Vagina (tissue), 2 donors: Measurements from ENCODE around the gene DDO. TPM values are rescaled to one million over a fixed set of nuclear protein-coding genes. Genes with fewer than 3 reads are reported as not detected.
"Not testable (repeated sequence)": the region's sequence is repeated elsewhere in the genome, so short reads cannot be mapped to it uniquely, and the experiment has no call there.

Experiments
- DNase-seq, 2 donors: peaks; one replicate each; pipeline ENCODE4 v3.0.0-alpha.2; 2017; ENCODE audit errors: extremely low spot score in 2 of 2
- H3K27ac ChIP-seq: fragments of 200-600 bp; sonication (generic); one replicate; pipeline ENCODE4 v1.5.1; 2019
- H3K27me3 ChIP-seq: fragments of 200-600 bp; sonication (generic); one replicate; pipeline ENCODE4 v1.5.1; 2019
- H3K36me3 ChIP-seq, 2 donors: fragments of 200-600 bp; sonication (generic); one replicate each; pipeline ENCODE4 v1.5.1; 2017 to 2019
- H3K4me1 ChIP-seq: fragments of 200-600 bp; sonication (generic); one replicate; pipeline ENCODE4 v1.5.1; 2019
- H3K4me3 ChIP-seq, 2 donors: fragments of 200-600 bp; sonication (generic); 1 replicate in 1 of 2; 2 replicates in 1 of 2; pipeline ENCODE4 v1.5.1; 2016 to 2019
- H3K9me3 ChIP-seq: fragments of 200-600 bp; sonication (generic); one replicate; pipeline ENCODE4 v1.5.1; 2019
- CTCF ChIP-seq, 3 experiments: fragments of 450-650 bp in 2 of 3; fragments of 200-600 bp in 1 of 3; sonication (generic) in 1 of 3; IDR thresholded peaks; one replicate each; pipeline ENCODE4 v1.5.1; 2017 to 2019; ENCODE audit warnings: antibody characterized with exemption in 3 of 3, mild to moderate bottlenecking in 2 of 3, moderate library complexity in 2 of 3
- POLR2A ChIP-seq, 2 donors: fragments of 450-650 bp; IDR thresholded peaks; one replicate each; pipeline ENCODE4 v1.6.1; 2017; ENCODE audit warnings: antibody characterized with exemption in 2 of 2, mild to moderate bottlenecking in 2 of 2, moderate library complexity in 2 of 2
- POLR2AphosphoS5 ChIP-seq, 2 donors: sonication (generic); formaldehyde crosslinking; IDR thresholded peaks; one replicate each; pipeline ENCODE4 v1.9.0; 2017; ENCODE audit warnings: antibody characterized with exemption in 2 of 2, mild to moderate bottlenecking in 2 of 2, low read depth in 1 of 2; ENCODE audit not compliant: insufficient read depth in 1 of 2
- intact Hi-C: fragments of 100-400 bp; cut with DNase I; formaldehyde crosslinking; loops from one replicate; pipeline ENCODE4 v1.15.1; 2023
- total RNA-seq: library from RNA; depleted of rRNA; stranded (reverse); fragments of >200 nt; gene quantifications from one replicate; pipeline ENCODE4 v1.2.3, GENCODE V29; 2016

Gene DDO
- not detected for total RNA-seq

GRCh38 chr6:110415086-110415916, at the start of gene DDO:
Gene DDO (minus strand): TSS chr6:110415575. CDS start chr6:110413462, 2,113 bp downstream.
- H3K27ac ChIP-seq = peak within 1 kb of the TSS; percentile 62
- no peaks in the 10 kb centered on the region for H3K36me3 ChIP-seq
- H3K4me3 ChIP-seq = peak within 1 kb of the TSS; percentile 28 to 36
- TF ChIP-seq POLR2AphosphoS5 (IDR thresholded peaks at IDR 0.05; ENCODE audit: insufficient read depth in 1 of 2, low read depth in 1 of 2) (peak; percentile 52 to 61), CTCF (IDR thresholded peaks at IDR 0.05) (no peak), POLR2A (IDR thresholded peaks at IDR 0.05) (no peak)
- H3K4me1 ChIP-seq = peaks cover 18% of the 10 kb centered on the region
- no peak for DNase-seq
- H3K27me3 ChIP-seq = no peaks in the 10 kb centered on the region
- intact Hi-C loops = no loop called here
- no peaks in the 10 kb centered on the region for H3K9me3 ChIP-seq

GRCh38 chr6:110462884-110463481, 47.6 kb upstream of the DDO start:
- DNase-seq = no peak
- no peaks in the 10 kb centered on the region for H3K36me3 ChIP-seq
- H3K27ac ChIP-seq = no peak overlapping the region
- intact Hi-C loops = no loop called here
- TF ChIP-seq POLR2A (IDR thresholded peaks at IDR 0.05) (no peak), CTCF (IDR thresholded peaks at IDR 0.05) (no peak), POLR2AphosphoS5 (IDR thresholded peaks at IDR 0.05; ENCODE audit: insufficient read depth in 1 of 2, low read depth in 1 of 2) (no peak)
- H3K27me3 ChIP-seq = no peaks in the 10 kb centered on the region
- no peaks in the 10 kb centered on the region for H3K9me3 ChIP-seq
- no peak overlapping the region for H3K4me3 ChIP-seq
- H3K4me1 ChIP-seq = no peaks in the 10 kb centered on the region

- H3K4me3 ChIP-seq = no peak overlapping the region
- TF ChIP-seq POLR2A (IDR thresholded peaks at IDR 0.05) (no peak), CTCF (IDR thresholded peaks at IDR 0.05) (no peak), POLR2AphosphoS5 (IDR thresholded peaks at IDR 0.05; ENCODE audit: insufficient read depth in 1 of 2, low read depth in 1 of 2) (no peak)
- no peaks in the 10 kb centered on the region for H3K9me3 ChIP-seq
- H3K4me1 ChIP-seq = no peaks in the 10 kb centered on the region
- no peak for DNase-seq
- H3K27ac ChIP-seq = no peak overlapping the region
- intact Hi-C loops = no loop called here
- no peaks in the 10 kb centered on the region for H3K27me3 ChIP-seq
- no peaks in the 10 kb centered on the region for H3K36me3 ChIP-seq
Measured at GRCh38 chr6:110461376-110461775, 46.0 kb upstream of the DDO start.

GRCh38 chr6:110459137-110459536, 43.8 kb upstream of the DDO start:
- Histone ChIP-seq H3K9me3 (no peaks in the 10 kb centered on the region), H3K27ac (no peak overlapping the region), H3K4me3 (no peak overlapping the region), H3K36me3 (no peaks in the 10 kb centered on the region), H3K27me3 (no peaks in the 10 kb centered on the region), H3K4me1 (no peaks in the 10 kb centered on the region)
- no peak for DNase-seq
- TF ChIP-seq CTCF (IDR thresholded peaks at IDR 0.05) (no peak), POLR2AphosphoS5 (IDR thresholded peaks at IDR 0.05; ENCODE audit: insufficient read depth in 1 of 2, low read depth in 1 of 2) (no peak), POLR2A (IDR thresholded peaks at IDR 0.05) (no peak)
- intact Hi-C loops = no loop called here

- H3K36me3 ChIP-seq = no peaks in the 10 kb centered on the region
- no peaks in the 10 kb centered on the region for H3K4me1 ChIP-seq
- intact Hi-C loops = no loop called here
- H3K4me3 ChIP-seq = no peak overlapping the region
- no peak for DNase-seq
- H3K9me3 ChIP-seq = no peaks in the 10 kb centered on the region
- no peaks in the 10 kb centered on the region for H3K27me3 ChIP-seq
- TF ChIP-seq POLR2A (IDR thresholded peaks at IDR 0.05) (no peak), POLR2AphosphoS5 (IDR thresholded peaks at IDR 0.05; ENCODE audit: insufficient read depth in 1 of 2, low read depth in 1 of 2) (no peak)
- no peak overlapping the region for H3K27ac ChIP-seq
Measured at GRCh38 chr6:110458476-110458875, 43.1 kb upstream of the DDO start.

- intact Hi-C loops, DNase-seq, H3K4me1 ChIP-seq, H3K27ac ChIP-seq, H3K27me3 ChIP-seq, H3K9me3 ChIP-seq, H3K4me3 ChIP-seq, H3K36me3 ChIP-seq: not testable (repeated sequence)
Measured at GRCh38 chr6:110457567-110458175, 42.3 kb upstream of the DDO start.
